Activated CD8-positive, alpha-beta T cell treated with anti-CD3 and anti-CD28 coated beads, Interleukin-2, amount 10 ng/mL, durations not matched to agents 7 days and 5 days (primary cell): ENCODE measurements around the gene OR2K2. TPM values are rescaled to one million over a fixed set of nuclear protein-coding genes. Genes with fewer than 3 reads are reported as not detected.
"Not testable (repeated sequence)": the region's sequence is repeated elsewhere in the genome, so short reads cannot be mapped to it uniquely, and the experiment has no call there.

Experiments
- ATAC-seq: fragments of 150-1000 bp; cut with Tn5 transposase; one replicate; pipeline ENCODE4 v1.10.0; 2021; ENCODE audit warnings: moderate library complexity
- CTCF ChIA-PET: fragments of 350-600 bp; sonication (Branson Sonifier 250); formaldehyde crosslinking; loops from one replicate; lab custom pipeline; 2021; ENCODE audit warnings: antibody characterized with exemption; lab: Charles Lee
- POLR2A ChIA-PET: fragments of 350-600 bp; sonication (Branson Sonifier 250); formaldehyde crosslinking; loops from one replicate; lab custom pipeline; 2021; ENCODE audit warnings: antibody characterized with exemption; lab: Charles Lee
- DNase-seq: peaks from one replicate; pipeline ENCODE4 v3.0.0-alpha.2; 2020
- H3K27ac Mint-ChIP-seq: one replicate; pipeline ENCODE4 v1.8.0; 2021; ENCODE audit warnings: mild to moderate bottlenecking, mixed read lengths
- H3K27me3 Mint-ChIP-seq: one replicate; pipeline ENCODE4 v1.8.0; 2021; ENCODE audit warnings: low read depth, mixed read lengths
- H3K36me3 Mint-ChIP-seq: one replicate; pipeline ENCODE4 v1.8.0; 2021; ENCODE audit warnings: low read depth, mixed read lengths
- H3K4me1 Mint-ChIP-seq: one replicate; pipeline ENCODE4 v1.8.0; 2021; ENCODE audit warnings: low read depth, mixed read lengths
- H3K4me3 Mint-ChIP-seq: one replicate; pipeline ENCODE4 v1.8.0; 2021; ENCODE audit warnings: mild to moderate bottlenecking, mixed read lengths
- H3K9me3 Mint-ChIP-seq: one replicate; pipeline ENCODE4 v1.8.0; 2022; ENCODE audit warnings: mixed read lengths; ENCODE audit not compliant: insufficient read depth
- total RNA-seq, 2 experiments: library from RNA; stranded (reverse); gene quantifications; one replicate each; pipeline ENCODE4 v1.2.3, GENCODE V29; 2021

OR2K2 gene
- total RNA-seq, 2 experiments from 2014 or later = not detected

DNA sequence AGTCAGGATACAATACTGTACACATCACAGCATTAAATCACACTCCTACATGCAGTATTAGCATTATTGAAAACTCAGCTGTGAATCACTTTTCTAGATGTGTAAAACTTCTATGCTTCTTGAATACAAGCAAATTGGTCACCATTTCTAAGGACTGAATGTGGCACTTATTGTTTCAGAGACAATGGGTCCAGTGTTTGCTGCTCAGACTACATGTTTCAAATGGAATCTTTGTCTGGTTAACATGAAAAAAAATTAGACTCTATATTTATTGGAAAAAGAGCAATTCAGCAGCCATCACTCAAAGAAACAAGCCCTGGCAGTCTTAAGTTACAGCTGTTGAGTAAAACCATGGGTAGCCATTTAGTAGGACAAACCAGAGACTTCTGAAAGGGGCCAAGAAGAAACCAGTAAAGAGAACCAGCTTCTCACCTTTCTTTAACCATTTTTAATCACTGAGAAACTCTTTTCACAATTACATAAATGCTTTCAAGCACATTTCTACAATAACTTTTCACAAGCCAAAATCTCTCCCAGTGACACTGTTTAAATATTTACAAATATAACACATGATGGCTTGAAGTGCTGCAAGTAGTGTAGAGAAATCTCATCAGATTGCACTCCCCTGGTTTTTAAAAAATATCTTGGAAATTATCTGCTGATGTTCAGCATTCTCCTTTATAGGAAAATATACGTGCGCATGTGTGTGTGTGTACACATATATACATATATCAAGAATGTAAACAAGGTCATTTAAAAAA lies 35.2 kb downstream of the OR2K2 start:
- ATAC-seq = no peak
- DNase-seq = no peak
- Mint-ChIP-seq H3K36me3 (no peaks in the 10 kb centered on the region), H3K27ac (no peak overlapping the region), H3K4me1 (no peaks in the 10 kb centered on the region), H3K9me3 (no peaks in the 10 kb centered on the region), H3K4me3 (no peak overlapping the region), H3K27me3 (peaks cover 4% of the 10 kb centered on the region)
- POLR2A ChIA-PET = no interaction called here
- CTCF ChIA-PET = no interaction called here

DNA sequence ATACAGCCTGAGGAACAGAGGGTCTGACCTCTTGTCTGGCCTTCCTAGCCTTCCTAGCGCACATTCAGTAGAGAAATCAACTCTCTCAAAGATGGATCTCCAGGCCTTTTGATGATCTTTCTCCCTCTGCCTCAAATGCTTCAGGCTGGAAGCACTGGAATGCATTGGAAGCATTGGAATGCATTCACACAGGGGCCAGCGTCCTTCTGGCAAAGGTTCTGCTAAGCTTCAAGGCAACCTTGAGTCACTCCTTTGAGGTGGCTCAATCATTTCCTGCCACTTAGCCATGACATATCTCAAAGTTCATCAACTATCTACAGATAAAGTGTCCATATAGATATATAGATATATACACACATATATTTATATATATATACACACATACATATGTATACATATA lies 42.9 kb downstream of the OR2K2 start:
- no peak for ATAC-seq
- no peak for DNase-seq

DNA sequence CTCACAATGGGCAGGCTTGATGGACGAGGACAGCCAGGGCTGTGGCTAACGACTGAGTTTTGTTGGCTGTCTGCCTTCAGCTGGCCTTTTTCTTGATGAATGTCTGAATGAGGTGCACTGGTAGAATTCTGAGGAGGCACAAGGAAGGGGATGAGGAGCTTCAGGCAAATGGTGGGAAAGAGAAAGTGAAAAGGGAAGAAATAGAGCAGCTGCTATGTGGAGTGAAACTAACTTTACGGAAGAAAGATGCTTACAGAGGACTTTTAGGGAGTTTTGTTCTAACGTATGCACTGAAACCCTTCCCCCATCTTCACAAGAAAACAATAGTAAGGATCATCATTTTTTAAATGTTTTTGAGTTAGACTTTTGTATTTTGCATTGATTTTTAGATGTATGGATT lies 45.3 kb downstream of the OR2K2 start:
- no peaks in the 10 kb centered on the region for H3K9me3 Mint-ChIP-seq
- POLR2A ChIA-PET = no interaction called here
- CTCF ChIA-PET = interaction anchor here (0.8 kb wide), 1 partner anchor 87 kb away, joined by 3 read pairs; no protein-coding TSS in a partner anchor

More for the DNA sequence above, 42.9 kb downstream of the OR2K2 start:
- H3K4me1 Mint-ChIP-seq = no peaks in the 10 kb centered on the region
- ChIA-PET CTCF (no interaction called here), POLR2A (no interaction called here)
- H3K27ac Mint-ChIP-seq = no peak overlapping the region
- no peaks in the 10 kb centered on the region for H3K27me3 Mint-ChIP-seq
- no peaks in the 10 kb centered on the region for H3K9me3 Mint-ChIP-seq
- H3K36me3 Mint-ChIP-seq = no peaks in the 10 kb centered on the region
- no peak overlapping the region for H3K4me3 Mint-ChIP-seq

DNA sequence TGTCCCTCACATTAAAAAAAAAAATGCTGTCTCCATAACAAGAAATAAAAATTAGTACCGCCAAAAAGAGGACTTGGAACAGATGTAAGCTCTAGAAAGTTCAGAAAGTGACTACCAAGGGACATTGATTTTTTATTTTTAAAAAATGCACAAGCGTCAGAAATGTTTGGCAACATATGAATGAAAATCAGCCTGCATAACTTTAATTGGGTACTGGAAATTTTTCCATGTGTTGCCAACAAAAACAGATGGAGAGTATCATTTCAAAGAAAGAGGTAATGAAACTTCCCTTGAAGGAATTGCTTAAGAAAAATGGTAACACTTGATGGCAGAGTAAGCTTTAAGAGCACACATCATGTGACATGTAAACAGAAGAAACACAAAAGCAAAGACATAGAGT lies 47.2 kb downstream of the OR2K2 start:
- ChIA-PET CTCF (no interaction called here), POLR2A (no interaction called here)
- Mint-ChIP-seq H3K9me3 (no peaks in the 10 kb centered on the region), H3K27ac (no peak overlapping the region), H3K4me1 (no peaks in the 10 kb centered on the region), H3K36me3 (no peaks in the 10 kb centered on the region), H3K27me3 (no peaks in the 10 kb centered on the region), H3K4me3 (no peak overlapping the region)
- no peak for DNase-seq
- ATAC-seq = no peak

More for the DNA sequence above, 45.3 kb downstream of the OR2K2 start:
- Mint-ChIP-seq H3K36me3 (no peaks in the 10 kb centered on the region), H3K4me1 (no peaks in the 10 kb centered on the region), H3K4me3 (no peak overlapping the region), H3K27me3 (no peaks in the 10 kb centered on the region), H3K27ac (no peak overlapping the region)
- DNase-seq (no peak), ATAC-seq (no peak)

DNA sequence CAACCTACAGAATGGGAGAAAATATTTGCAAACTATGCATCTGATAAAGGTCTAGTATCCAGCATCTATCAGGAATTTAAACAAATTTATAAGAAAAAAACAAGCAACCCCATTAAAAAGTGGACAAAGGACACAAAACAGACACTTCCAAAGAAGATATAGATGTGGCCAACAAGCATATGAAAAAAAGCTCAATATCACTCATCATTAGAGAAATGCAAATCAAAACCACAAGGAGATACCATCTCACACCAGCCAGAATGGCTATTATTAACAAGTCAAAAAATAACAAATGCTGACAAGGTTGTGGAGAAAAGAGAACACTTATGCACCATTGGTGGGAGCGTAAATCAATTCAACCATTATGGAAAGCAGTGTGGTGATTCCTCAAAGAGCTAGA lies 49.2 kb downstream of the OR2K2 start:
- DNase-seq, H3K4me1 Mint-ChIP-seq, CTCF ChIA-PET, ATAC-seq, H3K27me3 Mint-ChIP-seq, H3K36me3 Mint-ChIP-seq, POLR2A ChIA-PET, H3K4me3 Mint-ChIP-seq, H3K9me3 Mint-ChIP-seq, H3K27ac Mint-ChIP-seq: not testable (repeated sequence)

Other genes with a start within 250 kb of the OR2K2 start
- gene ECPAS, start 154.2 kb upstream of the OR2K2 start, total RNA-seq = 10 to 100 TPM; 55.9 to 59.1 TPM
- 1 to 10 TPM; 2.2 to 2.3 TPM for gene ZNF483, start 195.0 kb upstream of the OR2K2 start, total RNA-seq